Fibroblast of the aortic adventitia (primary cell): Measurements from ENCODE around the gene SLC10A2. TPM values are rescaled to one million over a fixed set of nuclear protein-coding genes. Genes with fewer than 3 reads are reported as not detected.

Experiments used
- DNase-seq: peaks from one replicate; pipeline ENCODE4 v3.0.0-alpha.2; 2010; ENCODE audit warnings: low read depth
- H3K4me3 ChIP-seq: 2 replicates; pipeline ENCODE4 v1.5.1; 2011; ENCODE audit warnings: low read depth, mild to moderate bottlenecking, control low read depth, low read length, moderate library complexity
- total RNA-seq: library from RNA; depleted of rRNA; stranded (reverse); fragments of >200 nt; gene quantifications from 2 replicates; pipeline ENCODE4 v1.2.3, GENCODE V29; 2012; ENCODE audit warnings: low replicate concordance
- TF ChIP-seq, protein P1 (sequence below): IDR thresholded peaks from 2 replicates; pipeline ENCODE4 v1.5.1; 2011; ENCODE audit warnings: mild to moderate bottlenecking, low read length, control low read depth, inconsistent platforms; ENCODE audit not compliant: insufficient read depth

SLC10A2 gene
- total RNA-seq, 1 donor: not detected

DNA sequence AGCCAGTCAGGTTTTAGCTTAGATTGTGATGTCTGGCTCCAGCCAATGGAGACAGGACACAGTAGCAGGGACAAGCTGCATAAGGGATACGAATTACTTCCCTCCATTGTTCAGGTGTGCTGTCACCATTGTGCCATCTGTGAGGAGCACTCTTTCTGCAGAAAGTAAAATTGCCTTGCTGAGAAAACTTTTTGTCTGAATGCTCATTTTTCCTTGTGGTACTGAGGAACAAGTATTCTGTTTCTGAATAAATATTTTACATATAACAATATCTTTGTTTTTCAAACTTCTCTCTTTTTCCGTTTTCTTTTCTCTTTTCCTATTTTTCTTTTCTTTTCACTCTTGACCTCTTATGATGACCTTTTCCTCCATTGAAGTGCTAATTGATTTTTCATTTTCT lies 10.2 kb downstream of the SLC10A2 start:
- no peak overlapping the region for H3K4me3 ChIP-seq
- DNase-seq: no peak
- TF ChIP-seq, protein P1, sequence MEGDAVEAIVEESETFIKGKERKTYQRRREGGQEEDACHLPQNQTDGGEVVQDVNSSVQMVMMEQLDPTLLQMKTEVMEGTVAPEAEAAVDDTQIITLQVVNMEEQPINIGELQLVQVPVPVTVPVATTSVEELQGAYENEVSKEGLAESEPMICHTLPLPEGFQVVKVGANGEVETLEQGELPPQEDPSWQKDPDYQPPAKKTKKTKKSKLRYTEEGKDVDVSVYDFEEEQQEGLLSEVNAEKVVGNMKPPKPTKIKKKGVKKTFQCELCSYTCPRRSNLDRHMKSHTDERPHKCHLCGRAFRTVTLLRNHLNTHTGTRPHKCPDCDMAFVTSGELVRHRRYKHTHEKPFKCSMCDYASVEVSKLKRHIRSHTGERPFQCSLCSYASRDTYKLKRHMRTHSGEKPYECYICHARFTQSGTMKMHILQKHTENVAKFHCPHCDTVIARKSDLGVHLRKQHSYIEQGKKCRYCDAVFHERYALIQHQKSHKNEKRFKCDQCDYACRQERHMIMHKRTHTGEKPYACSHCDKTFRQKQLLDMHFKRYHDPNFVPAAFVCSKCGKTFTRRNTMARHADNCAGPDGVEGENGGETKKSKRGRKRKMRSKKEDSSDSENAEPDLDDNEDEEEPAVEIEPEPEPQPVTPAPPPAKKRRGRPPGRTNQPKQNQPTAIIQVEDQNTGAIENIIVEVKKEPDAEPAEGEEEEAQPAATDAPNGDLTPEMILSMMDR: no peak

DNA sequence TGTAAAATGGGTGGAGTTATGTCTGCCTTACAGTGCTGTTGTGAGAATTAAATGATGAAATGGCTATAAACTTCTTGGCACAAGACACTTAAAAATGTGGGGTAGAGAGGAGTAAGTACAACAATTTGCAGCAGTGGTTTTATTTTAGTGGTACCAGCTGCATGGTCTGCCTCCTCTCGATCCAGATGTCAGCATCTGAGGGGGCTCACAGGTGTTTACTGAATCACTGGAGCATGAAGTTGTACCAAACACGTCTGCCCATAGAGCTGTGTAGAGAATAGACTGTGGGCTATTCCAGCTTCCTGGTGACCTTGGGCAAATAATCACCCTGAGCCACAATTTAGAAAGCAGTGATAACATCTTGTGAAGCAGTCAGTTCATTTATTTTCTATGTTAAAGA lies 11.1 kb downstream of the SLC10A2 start:
- no peak for DNase-seq
- TF ChIP-seq, protein P1: no peak
- H3K4me3 ChIP-seq: no peak overlapping the region

DNA sequence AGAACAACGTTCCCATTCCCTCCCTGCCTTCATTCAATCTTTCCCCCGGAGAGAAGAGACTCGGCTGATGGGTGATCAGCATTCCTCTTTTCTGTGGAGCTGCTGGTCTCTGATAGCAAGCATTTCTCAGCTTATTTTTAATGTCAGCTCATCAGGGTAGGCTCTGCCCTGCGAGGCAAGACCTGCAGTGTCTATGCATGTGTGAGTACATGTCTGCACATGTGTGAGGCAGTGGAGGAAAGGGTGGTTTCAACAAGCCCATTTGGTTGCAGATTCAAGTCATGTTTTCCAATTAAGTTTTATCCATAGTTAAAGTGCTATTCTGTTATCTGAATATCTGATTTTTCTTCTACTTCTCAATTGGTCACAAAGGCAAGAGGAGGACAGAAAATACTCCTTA lies 19.5 kb downstream of the SLC10A2 start:
- DNase-seq: no peak
- TF ChIP-seq, protein P1: no peak
- H3K4me3 ChIP-seq: no peak overlapping the region

DNA sequence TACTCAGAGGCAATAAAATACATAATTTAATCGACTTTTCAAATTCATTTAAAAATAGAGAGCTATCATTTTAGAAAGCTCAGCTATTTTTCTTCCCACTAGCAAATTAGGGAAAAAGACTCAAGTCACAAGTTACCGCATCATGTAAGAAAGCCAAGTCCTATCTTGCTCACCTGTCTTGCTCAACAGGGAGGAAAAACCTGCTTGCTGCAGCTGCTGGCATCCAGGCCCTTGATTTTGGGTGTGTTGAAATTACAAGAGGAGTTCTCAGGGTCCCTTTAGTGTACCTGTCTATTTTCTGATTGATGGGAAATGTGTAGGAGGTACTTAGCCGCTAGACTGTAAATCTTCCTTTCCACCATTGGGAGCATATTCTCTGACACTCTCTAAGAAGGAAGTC lies 22.2 kb downstream of the SLC10A2 start:
- TF ChIP-seq, protein P1: no peak
- no peak overlapping the region for H3K4me3 ChIP-seq
- no peak for DNase-seq

DNA sequence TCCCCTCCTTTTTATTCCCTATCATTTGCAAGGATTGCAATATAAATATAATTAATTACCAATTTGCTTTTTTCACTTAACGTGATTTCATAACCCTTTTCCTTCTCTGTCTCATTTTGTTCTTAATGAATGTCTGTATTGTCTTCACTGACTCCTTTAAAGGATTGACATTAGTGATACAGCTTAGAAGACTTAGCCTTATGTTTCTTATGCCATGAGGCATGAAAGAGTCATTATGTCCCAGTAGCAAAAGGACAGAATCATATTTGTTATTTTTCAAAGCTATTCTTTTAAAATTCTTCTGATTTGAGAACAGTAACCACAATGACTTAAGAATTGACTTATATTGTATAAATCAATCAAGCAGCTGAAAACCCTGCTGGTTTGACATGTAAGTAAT lies 26.2 kb downstream of the SLC10A2 start:
- H3K4me3 ChIP-seq: no peak overlapping the region
- TF ChIP-seq, protein P1: no peak
- no peak for DNase-seq

DNA sequence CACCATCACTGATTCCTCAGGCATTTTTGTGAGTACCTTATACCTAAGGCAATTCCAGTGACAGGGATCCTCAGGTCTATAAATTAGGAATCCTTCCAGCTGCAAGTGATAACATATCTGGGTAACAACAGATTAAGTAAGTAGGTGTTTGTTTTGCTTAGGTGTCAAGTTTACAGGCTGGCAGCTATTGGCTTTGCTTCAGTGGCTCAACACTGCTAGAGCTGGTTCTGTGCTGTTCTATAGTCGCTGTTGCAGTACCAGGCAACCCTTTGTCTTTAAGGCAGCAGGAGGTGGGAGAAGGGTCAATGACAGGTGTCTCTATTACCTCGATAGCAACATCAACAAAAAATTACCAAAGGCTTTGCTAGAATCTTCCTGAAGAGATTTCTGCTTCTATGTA lies 27.0 kb downstream of the SLC10A2 start:
- no peak for DNase-seq
- no peak overlapping the region for H3K4me3 ChIP-seq
- TF ChIP-seq, protein P1: no peak

DNA sequence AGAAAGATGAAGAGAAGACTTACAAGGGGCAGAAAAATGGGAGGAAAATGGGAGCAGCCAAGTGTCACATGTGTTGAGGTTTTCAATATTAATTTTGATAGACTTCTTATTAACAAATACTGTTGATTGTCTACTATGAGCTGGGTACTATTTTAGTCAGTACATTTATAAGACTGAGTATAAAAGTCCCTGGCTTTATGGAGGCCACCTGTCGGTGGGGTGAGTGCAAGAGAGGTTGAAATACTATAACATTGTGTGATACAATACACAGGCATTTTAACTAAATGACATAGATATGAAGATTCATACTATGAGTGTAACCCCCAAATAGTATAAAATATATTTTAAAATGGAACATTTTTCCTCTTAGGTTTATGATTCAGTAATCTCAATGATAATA lies 29.9 kb downstream of the SLC10A2 start:
- no peak for DNase-seq
- no peak overlapping the region for H3K4me3 ChIP-seq
- TF ChIP-seq, protein P1: no peak
